ENCODE measurements around the gene RIPK1.
"Not testable (repeated sequence)": the region's sequence is repeated elsewhere in the genome, so short reads cannot be mapped to it uniquely, and the experiment has no call there.

RIPK1 gene

GRCh38 chr6:3076320-3076719 is 8.0 kb downstream of the RIPK1 start:
- Histone ChIP-seq H3K4me3 (ENCODE audit: low read depth, low read length) (no peak overlapping the region), H3K27me3 (replicated peaks) (no peaks in the 10 kb centered on the region), H3K36me3 (replicated peaks) (peaks cover 27% of the 10 kb centered on the region), H3K27ac (no peak overlapping the region)
- in situ Hi-C loops (cut with HindIII; ENCODE audit: low pct_ligation_motif_present, low sequenced_read_pairs): no loop called here
- no peak for DNase-seq
- TF ChIP-seq, protein P1, sequence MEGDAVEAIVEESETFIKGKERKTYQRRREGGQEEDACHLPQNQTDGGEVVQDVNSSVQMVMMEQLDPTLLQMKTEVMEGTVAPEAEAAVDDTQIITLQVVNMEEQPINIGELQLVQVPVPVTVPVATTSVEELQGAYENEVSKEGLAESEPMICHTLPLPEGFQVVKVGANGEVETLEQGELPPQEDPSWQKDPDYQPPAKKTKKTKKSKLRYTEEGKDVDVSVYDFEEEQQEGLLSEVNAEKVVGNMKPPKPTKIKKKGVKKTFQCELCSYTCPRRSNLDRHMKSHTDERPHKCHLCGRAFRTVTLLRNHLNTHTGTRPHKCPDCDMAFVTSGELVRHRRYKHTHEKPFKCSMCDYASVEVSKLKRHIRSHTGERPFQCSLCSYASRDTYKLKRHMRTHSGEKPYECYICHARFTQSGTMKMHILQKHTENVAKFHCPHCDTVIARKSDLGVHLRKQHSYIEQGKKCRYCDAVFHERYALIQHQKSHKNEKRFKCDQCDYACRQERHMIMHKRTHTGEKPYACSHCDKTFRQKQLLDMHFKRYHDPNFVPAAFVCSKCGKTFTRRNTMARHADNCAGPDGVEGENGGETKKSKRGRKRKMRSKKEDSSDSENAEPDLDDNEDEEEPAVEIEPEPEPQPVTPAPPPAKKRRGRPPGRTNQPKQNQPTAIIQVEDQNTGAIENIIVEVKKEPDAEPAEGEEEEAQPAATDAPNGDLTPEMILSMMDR (IDR thresholded peaks at IDR 0.05; ENCODE audit: low read depth, low read length, missing control alignments): no peak

DNA sequence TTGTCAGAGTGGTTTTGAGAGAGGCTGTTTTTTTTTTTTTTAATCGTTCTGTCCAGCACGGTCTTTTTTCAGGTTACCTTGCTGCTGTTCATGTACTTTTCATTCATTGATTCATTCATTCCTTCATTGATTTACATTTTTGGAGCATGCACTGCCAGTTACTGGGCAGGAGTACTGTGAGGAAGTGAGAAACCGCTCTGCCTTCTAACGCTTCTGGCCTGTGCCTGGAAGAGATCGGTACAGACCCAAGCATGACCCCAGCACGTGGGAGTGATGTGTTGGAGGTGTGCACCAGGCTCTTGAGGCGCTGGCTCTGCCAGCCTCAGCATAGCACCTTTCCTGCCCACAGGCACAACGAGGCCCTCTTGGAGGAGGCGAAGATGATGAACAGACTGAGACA is 9.1 kb downstream of the RIPK1 start:
- in situ Hi-C loops (cut with HindIII; ENCODE audit: low pct_ligation_motif_present, low sequenced_read_pairs): no loop called here
- Histone ChIP-seq H3K4me3 (ENCODE audit: low read depth, low read length) (no peak overlapping the region), H3K27ac (no peak overlapping the region), H3K36me3 (replicated peaks) (peaks cover 27% of the 10 kb centered on the region), H3K27me3 (replicated peaks) (no peaks in the 10 kb centered on the region)
- no peak for DNase-seq
- TF ChIP-seq, protein P1 (IDR thresholded peaks at IDR 0.05; ENCODE audit: low read depth, low read length, missing control alignments): no peak

GRCh38 chr6:3078952-3079351 is 10.7 kb downstream of the RIPK1 start:
- H3K36me3 ChIP-seq (replicated peaks): peaks cover 29% of the 10 kb centered on the region
- H3K4me3 ChIP-seq (ENCODE audit: low read depth, low read length); in situ Hi-C loops (cut with HindIII; ENCODE audit: low pct_ligation_motif_present, low sequenced_read_pairs); H3K27ac ChIP-seq; H3K27me3 ChIP-seq (replicated peaks); DNase-seq: not testable (repeated sequence)

DNA sequence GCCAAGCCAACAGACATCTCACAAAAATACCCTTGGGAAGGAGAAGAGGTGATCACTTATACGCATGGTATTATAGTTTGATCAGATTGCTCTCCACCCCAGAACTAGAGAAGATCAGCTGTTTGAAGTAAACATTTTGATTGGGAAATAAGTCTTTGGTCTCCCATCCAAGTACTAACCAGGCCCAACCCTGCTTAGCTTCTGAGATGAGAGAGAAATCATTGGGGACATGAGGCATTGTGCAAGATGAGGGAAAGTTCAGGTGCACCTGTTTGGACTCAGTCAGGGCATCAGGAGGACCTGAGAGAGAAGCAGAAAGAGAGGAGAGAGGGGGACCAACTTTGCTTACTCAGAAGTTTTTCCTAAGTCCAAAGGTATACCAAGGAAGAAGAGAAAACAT is 11.4 kb downstream of the RIPK1 start:
- in situ Hi-C loops (cut with HindIII; ENCODE audit: low pct_ligation_motif_present, low sequenced_read_pairs): no loop called here
- TF ChIP-seq, protein P1 (IDR thresholded peaks at IDR 0.05; ENCODE audit: low read depth, low read length, missing control alignments): no peak
- Histone ChIP-seq H3K27ac (no peak overlapping the region), H3K27me3 (replicated peaks) (no peaks in the 10 kb centered on the region), H3K36me3 (replicated peaks) (peaks cover 33% of the 10 kb centered on the region), H3K4me3 (ENCODE audit: low read depth, low read length) (no peak overlapping the region)
- no peak for DNase-seq

DNA sequence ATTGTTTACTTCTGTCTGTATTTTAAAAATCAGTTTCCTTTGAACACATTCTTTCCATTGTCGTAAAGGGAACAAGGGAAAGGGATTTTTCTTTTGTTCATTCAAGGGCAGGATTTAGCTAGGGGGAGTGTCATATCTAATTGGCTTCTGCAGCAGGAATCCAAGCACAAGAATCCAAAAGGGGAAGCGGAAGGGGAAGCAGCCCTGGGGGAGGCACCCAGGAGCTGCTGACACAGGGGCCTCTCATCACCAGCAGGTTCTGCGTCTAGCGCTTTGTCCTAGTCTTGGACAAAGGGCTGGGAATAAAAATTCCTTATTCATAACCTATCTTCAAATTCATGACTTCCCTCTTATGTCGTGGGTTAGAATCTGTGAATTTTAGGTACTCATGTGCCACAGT is 13.7 kb downstream of the RIPK1 start:
- Histone ChIP-seq H3K36me3 (replicated peaks) (peaks cover 41% of the 10 kb centered on the region), H3K27me3 (replicated peaks) (no peaks in the 10 kb centered on the region), H3K27ac (no peak overlapping the region), H3K4me3 (ENCODE audit: low read depth, low read length) (no peak overlapping the region)
- TF ChIP-seq, protein P1 (IDR thresholded peaks at IDR 0.05; ENCODE audit: low read depth, low read length, missing control alignments): no peak
- DNase-seq: no peak
- in situ Hi-C loops (cut with HindIII; ENCODE audit: low pct_ligation_motif_present, low sequenced_read_pairs): no loop called here

DNA sequence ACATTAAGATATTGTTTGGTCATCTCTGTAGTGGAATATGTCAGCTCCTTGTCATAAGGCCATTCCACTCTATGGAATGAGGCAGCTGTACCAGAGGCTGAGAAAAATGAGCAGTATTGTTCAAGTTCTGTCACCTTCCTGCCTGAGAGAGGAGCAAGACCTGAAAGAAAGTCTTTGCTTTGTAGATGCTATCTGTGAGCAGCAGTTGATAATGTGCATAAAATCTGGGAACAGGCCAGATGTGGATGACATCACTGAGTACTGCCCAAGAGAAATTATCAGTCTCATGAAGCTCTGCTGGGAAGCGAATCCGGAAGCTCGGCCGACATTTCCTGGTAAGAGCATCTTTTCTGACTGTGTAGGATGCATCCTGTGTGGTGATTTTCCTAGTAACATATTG is 16.8 kb downstream of the RIPK1 start:
- DNase-seq: no peak
- no peak overlapping the region for H3K27ac ChIP-seq
- H3K27me3 ChIP-seq (replicated peaks): no peaks in the 10 kb centered on the region
- no peak overlapping the region for H3K4me3 ChIP-seq (ENCODE audit: low read depth, low read length)
- peaks cover 30% of the 10 kb centered on the region for H3K36me3 ChIP-seq (replicated peaks)
- TF ChIP-seq, protein P1 (IDR thresholded peaks at IDR 0.05; ENCODE audit: low read depth, low read length, missing control alignments): no peak
- in situ Hi-C loops (cut with HindIII; ENCODE audit: low pct_ligation_motif_present, low sequenced_read_pairs): no loop called here

Measured in brain microvascular endothelial cell (primary cell).